DMS153 treated with DMSO at 0.1 percent for 48 hours (cell line): ENCODE results near the gene SMC5.
"Not testable (repeated sequence)": the region's sequence is repeated elsewhere in the genome, so short reads cannot be mapped to it uniquely, and the experiment has no call there.

Experiments used
- DNase-seq: peaks from one replicate; lab custom pipeline; 2025; ENCODE audit not compliant: unreplicated experiment; lab: John Stamatoyannopoulos, UW

The SMC5 gene

GRCh38 chr9:70355801-70356200 lies 97.0 kb downstream of the SMC5 start:
- DNase-seq: no peak

- no peak for DNase-seq
Measured at GRCh38 chr9:70362952-70363351, 104.2 kb downstream of the SMC5 start.

- DNase-seq: no peak
Measured at GRCh38 chr9:70363760-70364159, 105.0 kb downstream of the SMC5 start.

- DNase-seq: no peak
Measured at GRCh38 chr9:70367305-70367930, 108.6 kb downstream of the SMC5 start.

GRCh38 chr9:70374962-70375618 lies 116.3 kb downstream of the SMC5 start:
- DNase-seq: no peak

GRCh38 chr9:70382046-70382708 lies 123.4 kb downstream of the SMC5 start:
- DNase-seq: no peak

- no peak for DNase-seq
Measured at GRCh38 chr9:70382709-70383605, 124.2 kb downstream of the SMC5 start.

- no peak for DNase-seq
Measured at GRCh38 chr9:70385426-70385825, 126.6 kb downstream of the SMC5 start.

- no peak for DNase-seq
Measured at GRCh38 chr9:70387663-70388062, 128.9 kb downstream of the SMC5 start.

GRCh38 chr9:70389188-70389587 lies 130.4 kb downstream of the SMC5 start:
- no peak for DNase-seq

- no peak for DNase-seq
Measured at GRCh38 chr9:70389621-70390266, 131.0 kb downstream of the SMC5 start.

GRCh38 chr9:70390933-70391341 lies 132.2 kb downstream of the SMC5 start:
- DNase-seq: no peak

GRCh38 chr9:70392189-70392588 lies 133.4 kb downstream of the SMC5 start:
- DNase-seq: peak; percentile 30

- DNase-seq: no peak
Measured at GRCh38 chr9:70392850-70393249, 134.1 kb downstream of the SMC5 start.

GRCh38 chr9:70395652-70396051 lies 136.9 kb downstream of the SMC5 start:
- no peak for DNase-seq

- no peak for DNase-seq
Measured at GRCh38 chr9:70398145-70398556, 139.4 kb downstream of the SMC5 start.

GRCh38 chr9:70399141-70399540 lies 140.4 kb downstream of the SMC5 start:
- DNase-seq: no peak

GRCh38 chr9:70400107-70400892 lies 141.5 kb downstream of the SMC5 start:
- no peak for DNase-seq

GRCh38 chr9:70401241-70401640 lies 142.5 kb downstream of the SMC5 start:
- DNase-seq: not testable (repeated sequence)

- DNase-seq: no peak
Measured at GRCh38 chr9:70402213-70402612, 143.4 kb downstream of the SMC5 start.
